ENCODE data around the gene FSCN2.

DNA sequence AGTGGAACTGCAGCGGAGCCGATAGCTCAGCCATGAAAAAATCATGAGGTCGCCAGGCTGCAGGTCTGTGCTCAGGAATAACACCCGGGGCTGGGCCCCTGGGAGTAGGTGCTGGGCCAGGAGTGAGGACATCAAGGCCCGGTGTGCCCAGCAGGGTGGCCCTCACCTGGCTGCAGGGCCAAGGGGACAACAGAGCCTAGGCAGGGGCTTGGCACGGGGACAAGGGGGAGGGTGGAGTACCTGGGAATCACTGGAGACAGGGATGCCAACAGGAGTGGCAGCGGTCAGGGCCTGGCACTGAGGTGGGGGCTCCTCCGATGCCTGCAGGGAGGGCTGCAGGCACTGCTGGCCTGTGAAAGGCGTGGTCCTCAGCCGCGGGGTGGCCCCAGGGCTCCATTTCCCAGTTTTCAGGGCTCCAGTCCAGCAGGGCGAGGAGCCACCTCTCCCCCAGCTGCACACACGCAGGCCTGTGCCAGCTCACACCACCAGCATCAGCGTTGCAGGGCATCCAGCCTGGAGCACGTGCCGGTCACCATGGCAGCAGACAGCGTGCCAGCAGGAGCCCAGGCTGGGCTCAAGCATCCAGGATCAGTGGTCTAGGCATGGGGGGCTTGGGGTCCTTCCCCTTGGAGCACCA is 4.7 kb upstream of the FSCN2 start:
- no peak for TF ChIP-seq ZNF8 (CRISPR knock-in tag; IDR thresholded peaks at IDR 0.05)
- no peak for TF ChIP-seq GLIS3 (CRISPR knock-in tag; IDR thresholded peaks at IDR 0.05)
- TF ChIP-seq ISL1 (CRISPR knock-in tag; IDR thresholded peaks at IDR 0.05) = no peak
- TF ChIP-seq, protein P1, sequence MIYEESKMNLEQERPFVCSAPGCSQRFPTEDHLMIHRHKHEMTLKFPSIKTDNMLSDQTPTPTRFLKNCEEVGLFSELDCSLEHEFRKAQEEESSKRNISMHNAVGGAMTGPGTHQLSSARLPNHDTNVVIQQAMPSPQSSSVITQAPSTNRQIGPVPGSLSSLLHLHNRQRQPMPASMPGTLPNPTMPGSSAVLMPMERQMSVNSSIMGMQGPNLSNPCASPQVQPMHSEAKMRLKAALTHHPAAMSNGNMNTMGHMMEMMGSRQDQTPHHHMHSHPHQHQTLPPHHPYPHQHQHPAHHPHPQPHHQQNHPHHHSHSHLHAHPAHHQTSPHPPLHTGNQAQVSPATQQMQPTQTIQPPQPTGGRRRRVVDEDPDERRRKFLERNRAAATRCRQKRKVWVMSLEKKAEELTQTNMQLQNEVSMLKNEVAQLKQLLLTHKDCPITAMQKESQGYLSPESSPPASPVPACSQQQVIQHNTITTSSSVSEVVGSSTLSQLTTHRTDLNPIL (CRISPR knock-in tag; IDR thresholded peaks at IDR 0.05; ENCODE audit: low read depth) = no peak
- no peak for TF ChIP-seq TSHZ2 (CRISPR knock-in tag; IDR thresholded peaks at IDR 0.05)
- TF ChIP-seq RARB (CRISPR knock-in tag; IDR thresholded peaks at IDR 0.05) = no peak
- no peak for TF ChIP-seq PATZ1 (CRISPR knock-in tag; IDR thresholded peaks at IDR 0.05; ENCODE audit: borderline replicate concordance)
- no peak for TF ChIP-seq ZFP30 (CRISPR knock-in tag; IDR thresholded peaks at IDR 0.05)
- TF ChIP-seq ZNF70 (CRISPR knock-in tag; IDR thresholded peaks at IDR 0.05) = no peak
- no peak for TF ChIP-seq ZFP3 (CRISPR knock-in tag; IDR thresholded peaks at IDR 0.05)
- TF ChIP-seq OSR1 (CRISPR knock-in tag; IDR thresholded peaks at IDR 0.05) = no peak
- TF ChIP-seq ESRRG (CRISPR knock-in tag; IDR thresholded peaks at IDR 0.05) = no peak
- TF ChIP-seq TOX (CRISPR knock-in tag; IDR thresholded peaks at IDR 0.05; ENCODE audit: borderline replicate concordance) = no peak
- TF ChIP-seq ARNTL (CRISPR knock-in tag; IDR thresholded peaks at IDR 0.05; ENCODE audit: borderline replicate concordance, low read depth) = no peak
